Fibroblast of the aortic adventitia (primary cell): ENCODE measurements around the gene TBCK. TPM values are rescaled to one million over a fixed set of nuclear protein-coding genes. Genes with fewer than 3 reads are reported as not detected.
A peak's percentile ranks its signal among the peaks of the same experiment; 100 is the strongest.

ENCODE experiments used
- DNase-seq: peaks from one replicate; pipeline ENCODE4 v3.0.0-alpha.2; 2010; ENCODE audit warnings: low read depth
- H3K4me3 ChIP-seq: 2 replicates; pipeline ENCODE4 v1.5.1; 2011; ENCODE audit warnings: low read depth, mild to moderate bottlenecking, control low read depth, low read length, moderate library complexity
- total RNA-seq: library from RNA; depleted of rRNA; stranded (reverse); fragments of >200 nt; gene quantifications from 2 replicates; pipeline ENCODE4 v1.2.3, GENCODE V29; 2012; ENCODE audit warnings: low replicate concordance
- TF ChIP-seq, protein P1 (sequence below): IDR thresholded peaks from 2 replicates; pipeline ENCODE4 v1.5.1; 2011; ENCODE audit warnings: mild to moderate bottlenecking, low read length, control low read depth, inconsistent platforms; ENCODE audit not compliant: insufficient read depth

The TBCK gene
- total RNA-seq, 1 donor, result 59.7 TPM

DNA sequence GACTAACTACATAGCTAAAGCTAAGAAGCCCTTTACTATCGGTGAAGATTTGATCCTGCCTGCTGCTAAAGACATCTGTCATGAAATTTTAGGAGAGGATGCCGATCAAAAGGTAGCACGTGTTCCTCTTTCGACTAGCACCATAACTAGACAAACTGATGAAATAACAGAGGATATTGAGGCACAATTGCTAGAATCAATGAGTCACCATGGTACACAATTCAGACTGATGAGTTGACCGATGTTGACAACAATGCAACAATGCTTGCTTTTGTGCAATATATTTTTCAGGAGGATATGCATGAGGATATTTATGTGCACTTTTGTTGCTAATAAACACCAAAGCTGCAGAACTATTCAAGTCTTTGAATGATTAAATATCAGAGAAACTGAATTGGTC is 24.3 kb downstream of the TBCK start:
- TF ChIP-seq, protein P1, sequence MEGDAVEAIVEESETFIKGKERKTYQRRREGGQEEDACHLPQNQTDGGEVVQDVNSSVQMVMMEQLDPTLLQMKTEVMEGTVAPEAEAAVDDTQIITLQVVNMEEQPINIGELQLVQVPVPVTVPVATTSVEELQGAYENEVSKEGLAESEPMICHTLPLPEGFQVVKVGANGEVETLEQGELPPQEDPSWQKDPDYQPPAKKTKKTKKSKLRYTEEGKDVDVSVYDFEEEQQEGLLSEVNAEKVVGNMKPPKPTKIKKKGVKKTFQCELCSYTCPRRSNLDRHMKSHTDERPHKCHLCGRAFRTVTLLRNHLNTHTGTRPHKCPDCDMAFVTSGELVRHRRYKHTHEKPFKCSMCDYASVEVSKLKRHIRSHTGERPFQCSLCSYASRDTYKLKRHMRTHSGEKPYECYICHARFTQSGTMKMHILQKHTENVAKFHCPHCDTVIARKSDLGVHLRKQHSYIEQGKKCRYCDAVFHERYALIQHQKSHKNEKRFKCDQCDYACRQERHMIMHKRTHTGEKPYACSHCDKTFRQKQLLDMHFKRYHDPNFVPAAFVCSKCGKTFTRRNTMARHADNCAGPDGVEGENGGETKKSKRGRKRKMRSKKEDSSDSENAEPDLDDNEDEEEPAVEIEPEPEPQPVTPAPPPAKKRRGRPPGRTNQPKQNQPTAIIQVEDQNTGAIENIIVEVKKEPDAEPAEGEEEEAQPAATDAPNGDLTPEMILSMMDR, result no peak
- DNase-seq, result no peak
- no peak overlapping the region for H3K4me3 ChIP-seq

GRCh38 chr4:106289737-106290136 is 26.3 kb downstream of the TBCK start:
- TF ChIP-seq, protein P1, result no peak
- DNase-seq, result peak; percentile 19
- H3K4me3 ChIP-seq, result no peak overlapping the region

DNA sequence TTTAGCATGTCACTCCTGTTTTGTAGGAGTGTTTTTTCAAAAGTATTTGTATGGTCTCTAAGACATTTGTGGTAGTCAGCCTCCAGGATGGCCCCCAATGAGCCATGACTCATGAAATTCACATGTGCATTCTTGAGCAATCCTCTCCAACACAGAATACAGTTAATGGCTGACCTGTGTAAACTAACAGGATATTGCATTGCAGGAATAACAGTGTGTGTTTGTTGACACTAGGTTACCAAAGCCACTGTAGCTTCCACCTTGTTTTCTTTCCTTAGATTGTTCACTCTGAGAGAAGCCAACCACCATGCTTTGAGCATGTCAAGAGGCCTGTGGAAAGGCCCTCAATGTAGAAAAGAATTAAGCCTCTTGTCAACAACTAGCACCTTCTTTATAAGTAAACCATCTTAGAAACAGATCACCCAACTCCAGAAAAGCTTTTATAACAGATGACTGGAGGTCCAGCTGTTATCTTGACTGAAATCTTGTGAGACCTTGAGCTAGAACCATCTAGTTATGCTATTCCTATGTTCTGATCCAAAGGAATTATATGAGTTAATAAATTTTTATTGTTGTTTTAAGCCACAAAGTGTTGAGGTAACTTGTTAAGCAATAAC is 28.5 kb downstream of the TBCK start:
- TF ChIP-seq, protein P1, result no peak
- DNase-seq, result peak; percentile 64
- no peak overlapping the region for H3K4me3 ChIP-seq

- no peak overlapping the region for H3K4me3 ChIP-seq
- DNase-seq, result no peak
- TF ChIP-seq, protein P1, result no peak
Observed at GRCh38 chr4:106286611-106287010, 29.4 kb downstream of the TBCK start.

- H3K4me3 ChIP-seq, result no peak overlapping the region
- TF ChIP-seq, protein P1, result no peak
- DNase-seq, result no peak
Observed at GRCh38 chr4:106284227-106284626, 31.8 kb downstream of the TBCK start.

- no peak overlapping the region for H3K4me3 ChIP-seq
- TF ChIP-seq, protein P1, result no peak
- DNase-seq, result no peak
Observed at GRCh38 chr4:106277140-106277675, 38.8 kb downstream of the TBCK start.

DNA sequence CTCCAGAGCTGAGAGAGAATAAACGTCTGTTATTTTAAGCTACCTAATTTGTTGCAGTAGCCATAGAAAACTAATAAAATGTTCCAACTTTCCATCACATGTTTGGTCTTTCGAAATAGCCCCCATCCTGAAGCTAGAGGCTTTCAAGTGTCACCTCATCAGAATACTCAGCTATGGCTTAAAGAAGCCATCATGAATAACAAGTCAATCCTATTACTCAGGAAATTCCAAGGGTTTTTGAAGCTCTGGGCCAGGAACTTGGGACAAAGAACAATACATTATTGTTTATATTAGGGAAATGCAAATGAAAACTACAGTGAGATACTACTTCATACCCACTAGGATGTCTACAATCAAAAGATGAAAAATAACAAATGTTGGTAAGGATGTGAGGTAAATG is 42.2 kb downstream of the TBCK start:
- peak; percentile 45 for DNase-seq
- H3K4me3 ChIP-seq, result no peak overlapping the region
- TF ChIP-seq, protein P1, result no peak
